ENCODE results near the gene AP5M1.
"Not testable (repeated sequence)": the region's sequence is repeated elsewhere in the genome, so short reads cannot be mapped to it uniquely, and the experiment has no call there.

AP5M1 gene

GRCh38 chr14:57314396-57315089 is 45.8 kb downstream of the AP5M1 start:
- H3K4me3 ChIP-seq (ENCODE audit: low read length), result no peak overlapping the region
- no peak for DNase-seq (ENCODE audit: low read depth)
- TF ChIP-seq, protein P1, sequence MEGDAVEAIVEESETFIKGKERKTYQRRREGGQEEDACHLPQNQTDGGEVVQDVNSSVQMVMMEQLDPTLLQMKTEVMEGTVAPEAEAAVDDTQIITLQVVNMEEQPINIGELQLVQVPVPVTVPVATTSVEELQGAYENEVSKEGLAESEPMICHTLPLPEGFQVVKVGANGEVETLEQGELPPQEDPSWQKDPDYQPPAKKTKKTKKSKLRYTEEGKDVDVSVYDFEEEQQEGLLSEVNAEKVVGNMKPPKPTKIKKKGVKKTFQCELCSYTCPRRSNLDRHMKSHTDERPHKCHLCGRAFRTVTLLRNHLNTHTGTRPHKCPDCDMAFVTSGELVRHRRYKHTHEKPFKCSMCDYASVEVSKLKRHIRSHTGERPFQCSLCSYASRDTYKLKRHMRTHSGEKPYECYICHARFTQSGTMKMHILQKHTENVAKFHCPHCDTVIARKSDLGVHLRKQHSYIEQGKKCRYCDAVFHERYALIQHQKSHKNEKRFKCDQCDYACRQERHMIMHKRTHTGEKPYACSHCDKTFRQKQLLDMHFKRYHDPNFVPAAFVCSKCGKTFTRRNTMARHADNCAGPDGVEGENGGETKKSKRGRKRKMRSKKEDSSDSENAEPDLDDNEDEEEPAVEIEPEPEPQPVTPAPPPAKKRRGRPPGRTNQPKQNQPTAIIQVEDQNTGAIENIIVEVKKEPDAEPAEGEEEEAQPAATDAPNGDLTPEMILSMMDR (IDR thresholded peaks at IDR 0.05; ENCODE audit: insufficient read depth, low read depth, low read length, missing control alignments), result no peak

DNA sequence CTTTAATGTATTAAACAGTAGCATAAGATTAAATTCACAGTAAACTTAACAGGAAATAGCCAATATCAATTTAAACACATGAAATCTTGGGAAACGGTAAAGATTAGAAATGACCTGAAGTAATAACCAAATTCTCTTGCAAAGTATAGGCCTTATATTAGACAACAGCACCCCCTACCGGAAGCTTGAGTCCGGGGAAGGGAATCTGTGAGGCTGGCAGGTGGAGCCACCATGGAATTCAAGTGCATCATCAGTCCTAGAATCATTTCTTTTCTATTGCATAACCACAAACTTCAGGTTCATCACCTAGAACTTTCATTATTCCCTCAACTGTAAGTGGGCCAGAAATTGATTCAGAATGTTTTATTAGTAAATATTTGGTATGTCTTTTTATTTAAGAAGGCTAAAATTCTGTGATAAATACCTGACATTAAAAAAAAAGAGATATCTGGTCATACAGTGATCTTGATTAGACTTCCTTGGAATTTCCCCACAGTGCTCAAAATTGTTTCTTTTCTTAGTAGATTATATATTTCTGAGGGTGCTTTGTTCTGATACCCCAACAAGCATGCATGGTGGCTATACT is 48.6 kb downstream of the AP5M1 start:
- TF ChIP-seq, protein P1 (IDR thresholded peaks at IDR 0.05; ENCODE audit: insufficient read depth, low read depth, low read length, missing control alignments), result peak; percentile 88
- H3K4me3 ChIP-seq (ENCODE audit: low read length), result no peak overlapping the region
- peak; percentile 90 for DNase-seq (ENCODE audit: low read depth)

DNA sequence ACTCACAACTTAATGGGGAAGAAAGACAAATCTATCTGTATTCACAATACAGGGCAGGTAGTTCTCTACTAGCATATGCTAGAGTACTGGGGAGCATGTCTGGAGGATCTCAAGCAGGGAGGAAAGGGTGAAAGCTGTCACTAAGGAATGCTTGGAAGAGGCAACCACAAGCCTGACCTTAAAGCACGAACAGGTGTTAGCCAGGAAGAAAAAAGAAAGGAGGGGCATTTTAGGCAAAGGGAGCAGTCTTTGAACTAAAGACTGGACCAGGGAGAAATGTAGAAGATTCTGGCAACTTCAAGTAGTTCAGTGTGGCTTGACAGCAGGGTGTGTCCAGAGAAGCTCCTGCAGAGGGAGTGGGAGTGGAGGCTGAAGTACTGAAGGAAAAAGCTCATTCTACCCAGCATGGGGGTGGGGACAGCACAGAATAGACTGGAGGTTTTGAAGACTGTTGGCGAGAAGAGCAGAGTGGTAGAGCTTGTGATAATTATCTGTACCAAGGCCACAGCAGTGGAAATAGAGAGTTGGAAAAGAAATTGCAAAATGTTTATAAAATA is 50.9 kb downstream of the AP5M1 start:
- TF ChIP-seq, protein P1 (IDR thresholded peaks at IDR 0.05; ENCODE audit: insufficient read depth, low read depth, low read length, missing control alignments), result no peak
- H3K4me3 ChIP-seq (ENCODE audit: low read length), result no peak overlapping the region
- DNase-seq (ENCODE audit: low read depth), result no peak

DNA sequence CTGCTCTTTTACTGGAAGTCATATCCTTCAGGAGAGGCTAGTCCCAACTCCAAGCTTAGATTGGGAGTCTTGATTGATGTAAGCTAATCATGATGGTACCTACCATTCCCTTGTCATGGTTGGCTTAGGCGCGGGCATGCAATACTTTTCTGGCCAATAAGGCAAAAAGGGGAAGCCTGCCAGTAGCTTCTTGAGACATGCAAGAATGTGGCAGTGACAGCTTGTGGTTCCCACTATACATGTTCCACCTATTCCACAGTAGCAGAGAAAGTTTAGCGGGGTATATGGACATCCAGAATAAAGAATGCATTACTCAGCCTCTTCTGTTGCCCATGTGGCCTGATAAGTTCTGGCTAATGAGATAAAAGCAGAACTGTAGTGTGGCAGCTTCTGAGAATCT is 55.0 kb downstream of the AP5M1 start:
- DNase-seq (ENCODE audit: low read depth), result no peak
- TF ChIP-seq, protein P1 (IDR thresholded peaks at IDR 0.05; ENCODE audit: insufficient read depth, low read depth, low read length, missing control alignments), result no peak
- H3K4me3 ChIP-seq (ENCODE audit: low read length), result no peak overlapping the region

GRCh38 chr14:57326253-57326652 is 57.5 kb downstream of the AP5M1 start:
- no peak for DNase-seq (ENCODE audit: low read depth)
- TF ChIP-seq, protein P1 (IDR thresholded peaks at IDR 0.05; ENCODE audit: insufficient read depth, low read depth, low read length, missing control alignments), result no peak

DNA sequence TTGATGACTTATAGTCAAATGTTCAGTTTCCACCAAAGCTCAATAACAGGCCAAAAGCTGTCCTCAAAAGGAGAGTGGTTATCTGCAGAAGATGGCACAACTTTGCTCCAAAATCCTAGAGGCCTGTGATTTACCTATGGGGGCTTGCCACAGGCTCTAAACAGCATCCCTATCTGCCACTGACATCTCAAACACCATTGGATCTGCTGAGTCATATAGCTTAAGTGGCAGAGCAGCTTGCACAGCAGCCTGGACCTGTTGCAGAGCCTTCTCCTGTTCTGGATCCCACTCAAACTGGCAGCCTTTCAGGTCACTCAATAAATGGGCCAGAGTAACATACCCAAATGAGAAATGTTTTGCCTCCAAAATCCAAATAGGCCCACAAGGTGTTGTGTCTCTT is 61.1 kb downstream of the AP5M1 start:
- no peak overlapping the region for H3K4me3 ChIP-seq (ENCODE audit: low read length)
- no peak for DNase-seq (ENCODE audit: low read depth)
- TF ChIP-seq, protein P1 (IDR thresholded peaks at IDR 0.05; ENCODE audit: insufficient read depth, low read depth, low read length, missing control alignments), result no peak

More at GRCh38 chr14:57326253-57326652, 57.5 kb downstream of the AP5M1 start:
- H3K4me3 ChIP-seq (ENCODE audit: low read length), result no peak overlapping the region

DNA sequence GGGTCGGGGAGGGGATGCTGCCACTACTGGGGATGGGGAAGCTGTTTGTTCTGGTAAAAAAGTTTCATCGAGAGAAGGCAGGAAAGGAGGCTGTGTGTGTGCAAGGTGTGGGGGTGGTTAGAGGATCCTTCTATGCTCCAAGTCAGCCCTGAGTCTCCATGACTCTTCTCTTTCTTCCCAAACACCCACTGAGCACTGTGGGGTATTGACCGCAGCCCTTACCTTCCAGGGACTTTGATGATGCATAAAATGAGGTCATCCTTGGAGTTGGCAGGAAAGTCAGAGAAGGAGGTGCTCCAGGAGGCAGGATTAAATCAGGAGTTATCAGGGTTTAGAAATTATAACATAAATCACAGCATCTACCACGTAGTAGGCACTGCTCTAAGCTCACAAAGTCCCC is 63.7 kb downstream of the AP5M1 start:
- not testable (repeated sequence) for H3K4me3 ChIP-seq (ENCODE audit: low read length)
- peak; percentile 28 for DNase-seq (ENCODE audit: low read depth)

GRCh38 chr14:57333726-57334125 is 65.0 kb downstream of the AP5M1 start:
- H3K4me3 ChIP-seq (ENCODE audit: low read length); DNase-seq (ENCODE audit: low read depth): not testable (repeated sequence)

DNA sequence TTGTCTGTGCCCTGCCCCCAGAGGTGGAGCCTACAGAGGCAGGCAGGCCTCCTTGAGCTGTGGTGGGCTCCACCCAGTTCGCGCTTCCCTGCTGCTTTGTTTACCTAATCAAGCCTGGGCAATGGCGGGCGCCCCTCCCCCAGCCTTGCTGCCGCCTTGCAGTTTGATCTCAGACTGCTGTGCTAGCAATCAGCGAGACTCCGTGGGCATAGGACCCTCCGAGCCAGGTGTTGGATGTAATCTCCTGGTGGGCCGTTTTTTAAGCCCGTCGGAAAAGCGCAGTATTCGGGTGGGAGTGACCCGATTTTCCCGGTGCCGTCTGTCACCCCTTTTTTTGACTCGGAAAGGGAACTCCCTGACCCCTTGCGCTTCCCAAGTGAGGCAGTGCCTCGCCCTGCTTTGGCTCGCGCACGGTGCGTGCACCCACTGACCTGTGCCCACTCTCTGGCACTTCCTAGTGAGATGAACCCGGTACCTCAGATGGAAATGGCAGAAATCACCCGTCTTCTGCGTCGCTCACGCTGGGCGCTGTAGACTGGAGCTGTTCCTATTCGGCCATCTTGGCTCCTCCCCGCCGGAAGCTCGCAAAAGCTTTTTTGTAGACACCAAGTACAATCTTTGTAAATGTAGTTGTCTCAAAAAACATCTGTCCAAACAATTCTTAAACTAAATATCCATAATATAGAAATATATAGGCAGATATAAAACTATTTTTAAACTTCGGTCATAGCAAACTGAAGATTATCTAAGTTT is 75.0 kb downstream of the AP5M1 start:
- not testable (repeated sequence) for H3K4me3 ChIP-seq (ENCODE audit: low read length); DNase-seq (ENCODE audit: low read depth)

All from epithelial cell of esophagus (primary cell).